Immature natural killer cell (primary cell): ENCODE measurements around the gene IL17B. TPM values are rescaled to one million over a fixed set of nuclear protein-coding genes. Genes with fewer than 3 reads are reported as not detected.

Experiments used
- DNase-seq, 3 donors: peaks; one replicate each; pipeline ENCODE4 v3.0.0; 2022; ENCODE audit warnings: mixed read lengths in 1 of 3
- H3K27ac Mint-ChIP-seq, 6 donors: one replicate each; pipeline ENCODE4 v1.8.0; 2020; ENCODE audit warnings: mixed read lengths in 6 of 6, mild to moderate bottlenecking in 5 of 6, inconsistent platforms in 4 of 6, moderate library complexity in 3 of 6
- H3K27me3 Mint-ChIP-seq, 3 donors: one replicate each; pipeline ENCODE4 v1.8.0; 2020 to 2021; ENCODE audit warnings: low read depth in 3 of 3, mild to moderate bottlenecking in 3 of 3, mixed read lengths in 3 of 3, moderate library complexity in 3 of 3, inconsistent platforms in 1 of 3
- H3K36me3 Mint-ChIP-seq, 3 donors: one replicate each; pipeline ENCODE4 v1.8.0; 2020; ENCODE audit warnings: mixed read lengths in 3 of 3, inconsistent platforms in 2 of 3, mild to moderate bottlenecking in 2 of 3
- H3K4me1 Mint-ChIP-seq, 2 donors: one replicate each; pipeline ENCODE4 v1.8.0; 2020; ENCODE audit warnings: inconsistent platforms in 2 of 2, mild to moderate bottlenecking in 2 of 2, mixed read lengths in 2 of 2, moderate library complexity in 1 of 2
- H3K4me3 Mint-ChIP-seq, 5 donors: one replicate each; pipeline ENCODE4 v1.8.0; 2020; ENCODE audit warnings: mild to moderate bottlenecking in 5 of 5, mixed read lengths in 5 of 5, inconsistent platforms in 3 of 5, moderate library complexity in 3 of 5
- H3K9me3 Mint-ChIP-seq, 6 donors: one replicate each; pipeline ENCODE4 v1.8.0; 2020; ENCODE audit warnings: mild to moderate bottlenecking in 6 of 6, mixed read lengths in 6 of 6, inconsistent platforms in 4 of 6, moderate library complexity in 3 of 6
- polyA plus RNA-seq, 3 donors: library from polyadenylated mRNA; unstranded; fragments of 300-500 nt; fragmentation: Illumina TruSeq; gene quantifications; one replicate each; pipeline ENCODE4 v1.2.3, GENCODE V29; 2021

IL17B gene
- polyA plus RNA-seq: not detected

- DNase-seq: no peak
- Mint-ChIP-seq H3K27ac (no peak within 1 kb of the TSS), H3K9me3 (no peaks in the 10 kb centered on the region), H3K27me3 (peaks cover 0 to 3% (median 2%) of the 10 kb centered on the region in 3 donors), H3K4me1 (no peaks in the 10 kb centered on the region), H3K4me3 (no peak within 1 kb of the TSS), H3K36me3 (no peaks in the 10 kb centered on the region)
Observed at GRCh38 chr5:149379177-149379761, at the start of gene IL17B. TSS of gene IL17B (minus strand) at chr5:149379292. CDS start at chr5:149379225, 67 bp downstream.

GRCh38 chr5:149428032-149428431, 48.9 kb upstream of the IL17B start:
- DNase-seq: no peak
- peaks cover 0 to 3% (median 3%) of the 10 kb centered on the region in 3 donors for H3K27me3 Mint-ChIP-seq
- H3K4me3 Mint-ChIP-seq: no peak overlapping the region
- H3K4me1 Mint-ChIP-seq: peaks cover 18 to 22% of the 10 kb centered on the region in 2 donors
- no peaks in the 10 kb centered on the region for H3K36me3 Mint-ChIP-seq
- H3K9me3 Mint-ChIP-seq: no peaks in the 10 kb centered on the region
- peak overlapping the region in 1 of 6 donors; percentile 46 for H3K27ac Mint-ChIP-seq

GRCh38 chr5:149427374-149427773, 48.3 kb upstream of the IL17B start:
- Mint-ChIP-seq H3K27me3 (peaks cover 0 to 3% (median 3%) of the 10 kb centered on the region in 3 donors), H3K4me1 (peaks cover 18 to 22% of the 10 kb centered on the region in 2 donors), H3K36me3 (no peaks in the 10 kb centered on the region)

GRCh38 chr5:149426931-149427330, 47.8 kb upstream of the IL17B start:
- no peak for DNase-seq
- Mint-ChIP-seq H3K27ac (no peak overlapping the region), H3K4me1 (peaks cover 18 to 22% of the 10 kb centered on the region in 2 donors), H3K36me3 (no peaks in the 10 kb centered on the region), H3K27me3 (peaks cover 0 to 3% (median 3%) of the 10 kb centered on the region in 3 donors), H3K9me3 (no peaks in the 10 kb centered on the region), H3K4me3 (no peak overlapping the region)

More at GRCh38 chr5:149427374-149427773, 48.3 kb upstream of the IL17B start:
- no peak overlapping the region for H3K27ac Mint-ChIP-seq
- no peak for DNase-seq
- H3K4me3 Mint-ChIP-seq: no peak overlapping the region
- H3K9me3 Mint-ChIP-seq: no peaks in the 10 kb centered on the region

- H3K36me3 Mint-ChIP-seq: no peaks in the 10 kb centered on the region
- H3K27ac Mint-ChIP-seq: no peak overlapping the region
- H3K4me3 Mint-ChIP-seq: no peak overlapping the region
- H3K9me3 Mint-ChIP-seq: no peaks in the 10 kb centered on the region
- H3K4me1 Mint-ChIP-seq: peaks cover 11 to 14% of the 10 kb centered on the region in 2 donors
- H3K27me3 Mint-ChIP-seq: peaks cover 0 to 3% (median 0%) of the 10 kb centered on the region in 3 donors
- no peak for DNase-seq
Observed at GRCh38 chr5:149425729-149426128, 46.6 kb upstream of the IL17B start.

- H3K9me3 Mint-ChIP-seq: no peaks in the 10 kb centered on the region
- no peaks in the 10 kb centered on the region for H3K36me3 Mint-ChIP-seq
- no peak overlapping the region for H3K27ac Mint-ChIP-seq
- H3K27me3 Mint-ChIP-seq: peaks cover 0 to 3% (median 0%) of the 10 kb centered on the region in 3 donors
- DNase-seq: no peak
- no peak overlapping the region for H3K4me3 Mint-ChIP-seq
- H3K4me1 Mint-ChIP-seq: peaks cover 2 to 4% of the 10 kb centered on the region in 2 donors
Observed at GRCh38 chr5:149424371-149425315, 45.6 kb upstream of the IL17B start.

- H3K4me3 Mint-ChIP-seq: no peak overlapping the region
- no peak for DNase-seq
- H3K4me1 Mint-ChIP-seq: peaks cover 0 to under 1% of the 10 kb centered on the region in 2 donors
- peaks cover 0 to 3% (median 1%) of the 10 kb centered on the region in 3 donors for H3K27me3 Mint-ChIP-seq
- no peak overlapping the region for H3K27ac Mint-ChIP-seq
- no peaks in the 10 kb centered on the region for H3K9me3 Mint-ChIP-seq
- no peaks in the 10 kb centered on the region for H3K36me3 Mint-ChIP-seq
Observed at GRCh38 chr5:149423794-149424268, 44.7 kb upstream of the IL17B start.

- no peaks in the 10 kb centered on the region for H3K9me3 Mint-ChIP-seq
- H3K4me3 Mint-ChIP-seq: no peak overlapping the region
- peaks cover 0 to 3% (median 1%) of the 10 kb centered on the region in 3 donors for H3K27me3 Mint-ChIP-seq
- H3K4me1 Mint-ChIP-seq: no peaks in the 10 kb centered on the region
- no peaks in the 10 kb centered on the region for H3K36me3 Mint-ChIP-seq
- DNase-seq: no peak
- no peak overlapping the region for H3K27ac Mint-ChIP-seq
Observed at GRCh38 chr5:149423049-149423793, 44.1 kb upstream of the IL17B start.

GRCh38 chr5:149422366-149423048, 43.4 kb upstream of the IL17B start:
- peaks cover 0 to 3% (median 1%) of the 10 kb centered on the region in 3 donors for H3K27me3 Mint-ChIP-seq
- DNase-seq: no peak
- no peak overlapping the region for H3K4me3 Mint-ChIP-seq
- no peaks in the 10 kb centered on the region for H3K4me1 Mint-ChIP-seq
- H3K27ac Mint-ChIP-seq: no peak overlapping the region
- no peaks in the 10 kb centered on the region for H3K36me3 Mint-ChIP-seq
- H3K9me3 Mint-ChIP-seq: no peaks in the 10 kb centered on the region

- no peaks in the 10 kb centered on the region for H3K9me3 Mint-ChIP-seq
- H3K27ac Mint-ChIP-seq: no peak overlapping the region
- H3K27me3 Mint-ChIP-seq: peaks cover 0 to 2% (median 1%) of the 10 kb centered on the region in 3 donors
- no peak overlapping the region for H3K4me3 Mint-ChIP-seq
- H3K36me3 Mint-ChIP-seq: no peaks in the 10 kb centered on the region
- no peaks in the 10 kb centered on the region for H3K4me1 Mint-ChIP-seq
- DNase-seq: no peak
Observed at GRCh38 chr5:149421834-149422233, 42.7 kb upstream of the IL17B start.

GRCh38 chr5:149421372-149421685, 42.2 kb upstream of the IL17B start:
- Mint-ChIP-seq H3K27me3 (peaks cover 0 to 2% (median 1%) of the 10 kb centered on the region in 3 donors), H3K27ac (no peak overlapping the region), H3K4me3 (no peak overlapping the region), H3K4me1 (no peaks in the 10 kb centered on the region), H3K36me3 (no peaks in the 10 kb centered on the region), H3K9me3 (no peaks in the 10 kb centered on the region)
- no peak for DNase-seq

GRCh38 chr5:149420545-149421371, 41.7 kb upstream of the IL17B start:
- Mint-ChIP-seq H3K27me3 (peaks cover 0 to 2% (median 1%) of the 10 kb centered on the region in 3 donors), H3K27ac (no peak overlapping the region), H3K4me1 (no peaks in the 10 kb centered on the region), H3K4me3 (no peak overlapping the region), H3K36me3 (no peaks in the 10 kb centered on the region), H3K9me3 (no peaks in the 10 kb centered on the region)
- DNase-seq: no peak
